GM10266 (cell line): ENCODE results near the gene CAPSL.

ENCODE experiments used
- DNase-seq: peaks from one replicate; pipeline ENCODE4 v3.0.0; 2012; ENCODE audit errors: extremely low spot score
- CTCF ChIP-seq: IDR thresholded peaks from 2 replicates; pipeline ENCODE4 v1.5.1; 2012; ENCODE audit warnings: mild to moderate bottlenecking, low read depth; ENCODE audit not compliant: control insufficient read depth, insufficient read depth; ENCODE audit errors: missing control alignments

CAPSL gene

GRCh38 chr5:35924950-35925722, 13.3 kb downstream of the CAPSL start:
- TF ChIP-seq CTCF, result peak; percentile 92
- peak; percentile 64 for DNase-seq

DNA sequence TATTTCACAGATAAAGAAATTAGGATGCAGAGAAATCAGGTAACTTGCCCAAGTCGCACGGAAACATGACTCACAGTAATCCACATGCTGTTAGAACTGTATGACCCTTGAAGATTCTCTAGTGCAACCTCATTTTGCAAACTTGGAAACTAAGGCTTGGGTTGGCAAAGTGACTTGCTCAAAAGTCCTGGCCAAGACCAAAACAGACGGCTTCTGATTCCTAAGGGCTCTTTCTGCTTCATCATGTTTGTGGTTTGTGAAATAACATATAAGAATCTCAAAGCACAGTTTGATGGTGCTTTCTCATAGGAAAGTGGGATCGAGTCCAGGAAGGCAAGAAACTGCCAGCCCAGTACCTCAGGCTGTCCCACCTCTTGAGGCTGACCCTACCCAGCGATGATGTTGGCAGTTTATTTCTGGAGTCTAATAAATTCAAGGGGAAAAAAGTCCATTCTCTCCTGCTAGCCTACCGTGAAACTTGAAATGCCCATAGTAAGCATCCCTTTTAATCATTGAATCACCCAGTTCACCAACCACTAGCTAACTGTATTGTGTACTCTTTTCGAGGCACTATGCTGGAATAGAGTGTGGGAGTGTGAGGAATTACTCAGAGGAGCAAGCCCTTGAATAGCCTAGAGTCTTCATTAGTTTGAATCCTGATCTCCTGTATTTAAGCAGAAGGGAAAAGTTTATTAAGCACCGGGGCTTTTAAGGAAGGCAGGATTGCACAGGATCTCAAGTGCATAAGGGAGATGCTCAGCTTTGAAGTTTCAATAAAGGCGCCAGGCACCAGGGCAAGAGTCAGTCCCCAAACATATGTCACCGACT, 14.1 kb downstream of the CAPSL start:
- no peak for DNase-seq
- TF ChIP-seq CTCF, result no peak

- TF ChIP-seq CTCF, result no peak
- DNase-seq, result no peak
Measured at GRCh38 chr5:35922468-35922867, 16.0 kb downstream of the CAPSL start.

- no peak for DNase-seq
- TF ChIP-seq CTCF, result no peak
Measured at GRCh38 chr5:35921930-35922329, 16.5 kb downstream of the CAPSL start.

- DNase-seq, result no peak
- no peak for TF ChIP-seq CTCF
Measured at GRCh38 chr5:35920890-35921289, 17.5 kb downstream of the CAPSL start.

DNA sequence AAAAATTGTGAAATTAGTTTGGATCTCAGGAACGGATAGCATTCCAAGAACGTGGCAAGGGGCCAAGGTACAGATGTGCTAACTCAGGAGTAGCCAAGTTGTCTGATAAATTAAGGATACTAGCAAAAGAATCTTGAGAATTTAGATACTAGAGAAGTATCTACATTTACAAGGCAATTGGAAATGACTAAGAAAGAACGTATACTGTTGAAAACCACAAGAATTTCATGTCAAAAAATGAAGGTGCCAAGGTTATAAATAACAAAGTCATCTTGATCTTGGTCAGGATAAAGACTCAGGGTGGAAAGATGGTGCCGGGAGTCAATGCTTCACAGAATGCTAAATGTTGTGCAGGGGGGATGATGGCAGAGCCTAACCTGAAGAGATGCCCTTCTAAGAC, 19.2 kb downstream of the CAPSL start:
- no peak for DNase-seq
- TF ChIP-seq CTCF, result no peak

GRCh38 chr5:35908814-35909213, 29.6 kb downstream of the CAPSL start:
- DNase-seq, result no peak
- no peak for TF ChIP-seq CTCF
